HG03432 (cell line): ENCODE results near the gene CPSF7.
"Not testable (repeated sequence)": the region's sequence is repeated elsewhere in the genome, so short reads cannot be mapped to it uniquely, and the experiment has no call there.

Experiments
- ATAC-seq: cut with Tn5 transposase; IDR thresholded peaks from one replicate; pipeline ENCODE4 v1.9.1; 2021; ENCODE audit warnings: mild to moderate bottlenecking, moderate library complexity; ENCODE audit not compliant: unreplicated experiment

The CPSF7 gene

GRCh38 chr11:61442616-61443015, 12.8 kb upstream of the CPSF7 start:
- no peak for ATAC-seq

- ATAC-seq: no peak
Measured at GRCh38 chr11:61439615-61440014, 9.8 kb upstream of the CPSF7 start.

DNA sequence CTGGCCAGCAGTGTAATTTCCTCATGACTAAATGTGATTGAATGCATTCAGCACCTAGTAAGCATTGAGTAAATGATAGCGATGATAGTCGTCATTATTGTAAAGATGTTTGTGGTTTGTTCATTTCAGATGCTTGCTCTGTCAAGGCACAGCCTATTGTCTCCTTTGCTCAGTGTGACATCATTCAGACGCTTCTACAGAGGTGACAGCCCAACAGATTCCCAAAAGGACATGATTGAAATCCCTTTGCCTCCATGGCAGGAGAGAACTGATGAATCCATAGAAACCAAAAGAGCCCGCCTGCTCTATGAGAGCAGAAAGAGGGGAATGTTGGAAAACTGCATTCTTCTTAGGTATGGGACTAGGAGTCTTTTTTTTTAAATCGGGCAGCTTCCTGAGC, 7.7 kb upstream of the CPSF7 start:
- ATAC-seq: no peak

DNA sequence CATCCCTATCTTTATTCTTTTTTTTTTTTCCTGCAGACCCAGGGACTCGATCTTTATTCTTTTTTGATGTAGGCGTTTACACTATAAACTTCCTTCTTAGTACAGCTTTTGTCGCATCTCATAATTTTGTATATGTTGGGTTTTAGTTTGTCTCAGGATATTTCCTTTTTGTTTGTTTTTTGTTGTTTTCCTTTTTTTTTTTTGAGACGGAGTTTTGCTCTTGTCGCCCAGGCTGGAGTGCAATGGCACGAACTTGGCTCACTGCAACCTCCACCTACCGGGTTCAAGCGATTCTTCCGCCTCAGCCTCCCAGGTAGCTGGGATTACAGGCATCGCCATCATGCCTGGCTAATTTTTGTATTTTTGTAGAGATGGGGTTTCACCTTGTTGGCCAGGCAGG, 1.1 kb upstream of the CPSF7 start:
- not testable (repeated sequence) for ATAC-seq

- ATAC-seq: peak; percentile 69
Measured at GRCh38 chr11:61429346-61429690, 457 bp downstream of the CPSF7 start.

DNA sequence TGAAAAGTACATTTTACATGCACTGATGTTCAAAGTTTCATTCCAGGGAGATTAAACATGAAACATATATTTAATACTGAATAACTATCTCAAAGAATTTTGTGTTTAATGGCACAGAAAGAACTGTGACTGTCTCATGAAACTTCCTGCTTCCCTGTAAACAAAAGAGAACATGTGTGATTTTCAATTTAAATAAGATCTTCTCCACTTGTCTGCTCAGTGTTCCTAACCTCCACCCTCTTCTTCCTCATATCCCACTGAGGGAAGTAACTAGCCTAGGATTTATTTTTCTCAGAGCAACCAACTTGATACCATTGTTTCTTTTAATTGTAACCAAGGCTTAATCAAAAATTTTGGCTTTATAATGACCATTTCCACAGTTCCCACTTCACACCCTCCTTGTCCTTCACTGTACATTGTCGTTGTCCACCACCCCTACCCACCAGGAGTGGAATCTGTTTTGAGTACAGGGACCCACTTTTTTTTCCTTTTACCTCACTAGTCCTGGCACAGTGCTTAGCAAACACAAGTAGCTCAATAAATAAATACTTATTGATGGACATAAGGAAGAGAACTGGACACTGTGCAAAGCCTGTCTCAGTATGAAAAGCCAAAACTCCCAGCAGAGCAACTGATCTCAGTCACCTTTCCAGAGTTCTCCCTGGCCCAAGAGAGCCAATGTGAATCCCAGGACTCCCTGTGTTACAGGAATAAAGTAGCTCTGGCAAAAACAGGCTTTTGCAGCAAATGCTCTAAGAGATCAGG, 4.2 kb downstream of the CPSF7 start:
- ATAC-seq: no peak

- no peak for ATAC-seq
Measured at GRCh38 chr11:61422226-61422625, 7.5 kb downstream of the CPSF7 start.

- ATAC-seq: no peak
Measured at GRCh38 chr11:61418136-61418535, 11.6 kb downstream of the CPSF7 start.

DNA sequence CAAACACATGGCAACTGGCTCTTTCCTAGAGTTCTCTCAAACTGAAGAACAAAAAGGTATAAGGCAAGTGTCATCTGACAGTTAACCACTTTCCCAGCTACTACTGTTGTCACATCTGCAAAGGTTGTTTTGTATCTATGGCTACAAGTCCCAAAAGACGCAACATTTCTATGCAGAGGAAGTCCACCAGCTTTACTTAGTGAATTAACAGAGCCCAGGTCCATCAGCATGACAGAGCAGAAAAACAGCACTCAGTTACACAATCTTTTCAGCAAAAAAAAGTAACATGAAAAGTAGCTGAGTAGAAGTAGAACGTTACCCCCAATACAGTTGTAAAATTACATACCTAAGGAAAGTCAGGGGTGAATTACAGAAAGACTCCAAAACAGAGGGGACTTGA, 12.1 kb downstream of the CPSF7 start:
- no peak for ATAC-seq

GRCh38 chr11:61416941-61417340, 12.8 kb downstream of the CPSF7 start:
- ATAC-seq: no peak

- no peak for ATAC-seq
Measured at GRCh38 chr11:61415381-61415780, 14.4 kb downstream of the CPSF7 start.

GRCh38 chr11:61414547-61414946, 15.2 kb downstream of the CPSF7 start:
- ATAC-seq: no peak

DNA sequence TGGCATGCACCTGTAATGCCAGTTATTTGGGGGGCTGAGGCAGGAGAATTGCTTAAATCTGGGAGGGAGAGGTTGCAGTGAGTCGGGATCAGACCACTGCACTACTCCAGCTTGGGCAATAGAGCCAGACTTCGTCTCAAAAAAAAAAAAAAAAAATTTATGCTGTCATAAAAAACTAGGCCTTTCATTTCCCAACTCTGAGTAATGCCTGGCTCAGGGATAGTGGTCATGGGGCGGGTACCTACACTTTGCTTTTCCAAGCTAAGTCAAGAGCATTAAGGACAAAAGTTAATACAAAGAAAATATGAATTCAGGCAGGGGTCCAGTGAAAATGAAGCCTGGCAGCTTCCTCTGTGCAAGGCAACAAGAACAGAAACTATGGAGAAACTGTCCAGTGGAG, 16.3 kb downstream of the CPSF7 start:
- no peak for ATAC-seq

GRCh38 chr11:61411589-61411988, 18.2 kb downstream of the CPSF7 start:
- no peak for ATAC-seq

GRCh38 chr11:61406991-61407728, 22.6 kb downstream of the CPSF7 start:
- no peak for ATAC-seq

- no peak for ATAC-seq
Measured at GRCh38 chr11:61406067-61406466, 23.7 kb downstream of the CPSF7 start.

DNA sequence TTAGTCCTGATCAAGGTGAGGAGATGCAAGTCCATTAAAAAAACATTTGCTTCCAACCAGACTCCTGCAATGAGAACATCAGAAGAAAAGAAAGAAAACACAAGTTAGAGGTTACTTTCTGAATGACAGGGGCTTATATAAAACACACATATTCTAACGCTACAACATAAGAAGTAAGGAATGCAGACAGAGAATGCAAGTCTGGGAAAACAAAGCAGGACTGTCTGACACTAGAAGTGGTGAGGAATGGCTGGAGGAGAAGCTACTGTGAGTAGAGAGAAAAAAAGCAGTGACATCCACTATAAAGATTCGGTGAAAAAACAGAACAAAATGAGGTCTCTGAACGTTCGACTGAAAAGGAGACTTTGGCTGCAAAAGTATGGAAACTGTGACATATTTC, 25.1 kb downstream of the CPSF7 start:
- no peak for ATAC-seq

DNA sequence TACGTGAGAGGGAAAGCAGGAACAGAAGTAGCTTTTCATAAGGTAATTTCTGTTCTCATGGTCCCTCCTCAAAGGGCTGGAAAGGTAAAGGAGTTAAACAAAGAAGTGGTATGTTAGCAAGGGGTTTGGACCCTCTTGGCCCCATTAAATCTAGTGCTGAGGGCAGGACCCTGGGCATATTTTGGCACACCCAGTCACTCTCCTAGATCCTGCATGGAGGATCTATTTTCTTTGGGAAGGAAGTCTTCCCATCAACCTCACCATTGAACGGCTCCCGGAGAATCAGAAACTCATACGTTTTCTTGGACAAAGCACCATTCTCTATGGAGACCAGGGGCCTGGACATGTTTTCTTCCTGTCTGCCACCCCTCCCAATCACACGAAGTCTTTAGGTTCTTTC, 25.7 kb downstream of the CPSF7 start:
- ATAC-seq: no peak

DNA sequence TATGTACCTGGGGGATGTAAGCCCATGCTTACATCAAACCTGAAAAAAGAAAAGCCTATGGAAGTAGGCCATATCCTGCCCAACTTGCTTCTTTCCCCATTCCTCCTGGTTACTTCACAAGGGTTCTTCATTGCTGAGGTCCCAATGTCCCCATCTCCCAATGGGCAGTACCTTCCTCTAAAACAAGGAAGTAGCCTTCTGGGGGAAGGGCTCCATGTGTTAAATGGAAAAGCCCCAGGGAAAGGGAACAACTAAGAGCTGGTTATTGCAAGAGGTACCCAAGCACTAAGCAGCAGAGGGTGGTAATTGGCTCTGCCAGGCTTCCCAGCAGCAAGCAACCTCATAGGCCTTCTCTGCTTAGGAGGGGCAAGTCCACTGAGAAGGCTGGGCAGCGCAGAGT, 26.1 kb downstream of the CPSF7 start:
- ATAC-seq: no peak

DNA sequence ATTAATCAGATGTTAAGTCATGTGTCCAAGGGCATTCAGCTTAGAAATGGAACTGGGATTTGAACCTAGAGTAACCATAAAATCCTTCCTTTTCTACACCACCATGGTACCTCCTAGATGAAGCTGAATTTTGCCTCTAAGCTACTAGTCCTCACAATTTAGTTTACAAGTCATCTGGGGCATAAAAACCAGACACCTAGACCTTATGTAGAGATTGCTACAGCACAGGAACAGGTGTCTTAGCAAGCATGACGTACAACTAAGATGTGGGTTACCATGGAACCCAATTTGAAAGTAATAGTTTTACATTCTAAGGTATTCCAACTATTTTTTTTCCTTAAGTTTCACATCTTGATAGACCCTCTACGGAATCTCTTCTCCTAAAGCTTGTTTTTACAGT, 28.2 kb downstream of the CPSF7 start:
- ATAC-seq: no peak

GRCh38 chr11:61401173-61401572, 28.6 kb downstream of the CPSF7 start:
- no peak for ATAC-seq

DNA sequence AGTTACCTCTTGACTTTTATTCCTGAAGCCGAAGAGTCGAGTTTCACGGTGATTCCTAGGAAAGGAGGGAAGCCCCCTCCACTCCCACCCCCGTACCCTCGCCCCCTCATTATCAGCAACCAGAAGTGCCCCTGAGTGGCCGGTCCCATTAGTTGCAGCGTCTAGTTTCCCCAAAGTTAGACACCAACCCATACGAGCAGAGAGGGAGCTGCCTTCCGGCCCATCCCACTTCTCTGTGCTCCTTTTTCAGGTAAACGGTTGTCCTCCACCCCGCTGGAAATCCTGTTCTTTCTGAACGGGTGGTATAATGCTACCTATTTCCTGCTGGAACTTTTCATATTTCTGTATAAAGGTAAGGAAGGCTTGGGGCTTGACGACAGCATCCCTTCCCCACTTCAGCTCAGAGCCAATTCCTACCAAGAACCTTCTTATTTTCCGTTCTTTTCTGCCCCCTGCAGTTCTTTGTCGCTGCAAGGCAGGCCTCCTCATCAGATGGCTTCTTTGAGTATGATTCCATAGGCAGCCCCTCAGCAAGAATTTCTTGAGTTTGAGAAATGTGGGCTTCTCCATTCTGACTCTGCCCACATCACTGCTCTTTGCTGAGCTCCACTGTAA, 36.7 kb downstream of the CPSF7 start:
- ATAC-seq: no peak
